ENCODE results near the gene KLHL10. TPM values are rescaled to one million over a fixed set of nuclear protein-coding genes. Genes with fewer than 3 reads are reported as not detected.

Gene KLHL10
- total and polyA plus RNA-seq, 2 of the 13 experiments (the other 11 are each of a cell fraction or from before 2014, with no cell fraction given) = 0.04 to 0.08 TPM

DNA sequence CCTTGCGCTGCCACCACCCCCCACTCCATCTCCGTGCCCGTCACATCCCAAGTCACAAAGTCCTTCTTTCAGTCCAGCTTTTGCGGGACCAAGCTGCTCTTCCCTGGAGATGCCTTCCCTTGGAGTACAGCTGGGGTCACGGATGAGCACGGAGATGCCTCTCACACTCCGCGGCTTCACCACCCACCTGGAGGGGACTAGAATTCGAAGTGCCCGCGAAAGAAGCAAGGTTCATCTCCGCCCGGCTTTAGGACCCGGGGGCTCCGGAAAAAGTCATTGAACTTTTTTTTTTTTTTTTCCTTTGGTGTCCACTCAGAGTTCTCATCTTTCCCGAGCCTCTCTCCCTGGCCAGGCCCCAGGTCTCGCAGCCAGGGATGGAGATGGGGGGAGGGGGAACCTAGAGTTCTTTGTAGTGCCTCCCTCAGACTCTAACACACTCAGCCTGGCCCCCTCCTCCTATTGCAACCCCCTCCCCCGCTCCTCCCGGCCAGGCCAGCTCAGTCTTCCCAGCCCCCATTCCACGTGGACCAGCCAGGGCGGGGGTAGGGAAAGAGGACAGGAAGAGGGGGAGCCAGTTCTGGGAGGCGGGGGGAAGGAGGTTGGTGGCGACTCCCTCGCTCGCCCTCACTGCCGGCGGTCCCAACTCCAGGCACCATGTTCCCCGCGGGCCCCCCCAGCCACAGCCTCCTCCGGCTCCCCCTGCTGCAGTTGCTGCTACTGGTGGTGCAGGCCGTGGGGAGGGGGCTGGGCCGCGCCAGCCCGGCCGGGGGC lies 25.1 kb upstream of the KLHL10 start, which contains the start of gene FKBP10 (continued):
- TF ChIP-seq CAMTA2 (CRISPR knock-in tag; IDR thresholded peaks at IDR 0.05; ENCODE audit: borderline replicate concordance) = 0 out of 2 replicates have a peak, but pooled peaks have one; percentile 40
- TF ChIP-seq ARNTL (CRISPR knock-in tag; IDR thresholded peaks at IDR 0.05) = peak; percentile 89
- no peak for TF ChIP-seq ZBTB40 (IDR thresholded peaks at IDR 0.05)
- TF ChIP-seq ZBTB40 (CRISPR knock-in tag; IDR thresholded peaks at IDR 0.05) = no peak; the same call in 1 of the 2 replicates
- no peak for TF ChIP-seq ZNF569 (CRISPR knock-in tag; IDR thresholded peaks at IDR 0.05; ENCODE audit: borderline replicate concordance)
- no peak for TF ChIP-seq MTF2 (CRISPR knock-in tag; IDR thresholded peaks at IDR 0.05; ENCODE audit: borderline replicate concordance)
- TF ChIP-seq ZBTB21 (CRISPR knock-in tag; IDR thresholded peaks at IDR 0.05) = no peak
- peak; percentile 46; the same call in 1 of the 2 replicates for TF ChIP-seq ZNF160 (CRISPR knock-in tag; IDR thresholded peaks at IDR 0.05)
- no peak for TF ChIP-seq TBP (CRISPR knock-in tag; IDR thresholded peaks at IDR 0.05)
- TF ChIP-seq ZNF558 (CRISPR knock-in tag; IDR thresholded peaks at IDR 0.05; ENCODE audit: borderline replicate concordance) = peak; percentile 21; the same call in 1 of the 2 replicates
- TF ChIP-seq SRSF9 (IDR thresholded peaks at IDR 0.05; ENCODE audit: borderline replicate concordance, insufficient read depth, low read depth, low read length, poor library complexity, severe bottlenecking) = no peak
- TF ChIP-seq ZNF282 (IDR thresholded peaks at IDR 0.05; ENCODE audit: partially characterized antibody) = no peak
- no peak for TF ChIP-seq ZKSCAN1 (IDR thresholded peaks at IDR 0.05; ENCODE audit: low read length)
- TF ChIP-seq ZNF251 (CRISPR knock-in tag; IDR thresholded peaks at IDR 0.05) = no peak
- TF ChIP-seq TAF1 (CRISPR knock-in tag; IDR thresholded peaks at IDR 0.05) = peak; percentile 57; the same call in 1 of the 2 replicates
- TF ChIP-seq ELF1 (CRISPR knock-in tag; IDR thresholded peaks at IDR 0.05) = no peak; the same call in none of the 2 replicates
- no peak for TF ChIP-seq SP1 (IDR thresholded peaks at IDR 0.05)
- no peak for TF ChIP-seq SP1 (CRISPR knock-in tag; IDR thresholded peaks at IDR 0.05)
- no peak for TF ChIP-seq FOXA1 (IDR thresholded peaks at IDR 0.05)
- no peak for TF ChIP-seq FOXA1 (CRISPR knock-in tag; IDR thresholded peaks at IDR 0.05)
- TF ChIP-seq FOXP1 (IDR thresholded peaks at IDR 0.05) = no peak
- TF ChIP-seq FOXP1 (CRISPR knock-in tag; IDR thresholded peaks at IDR 0.05) = no peak; the same call in 1 of the 2 replicates
- TF ChIP-seq ZNF7 (CRISPR knock-in tag; IDR thresholded peaks at IDR 0.05) = no peak
- no peak for TF ChIP-seq ATF1 (CRISPR knock-in tag; IDR thresholded peaks at IDR 0.05)
- no peak for TF ChIP-seq ARID2 (CRISPR knock-in tag; IDR thresholded peaks at IDR 0.05; ENCODE audit: borderline replicate concordance)
- TF ChIP-seq ZNF552 (CRISPR knock-in tag; IDR thresholded peaks at IDR 0.05; ENCODE audit: borderline replicate concordance) = no peak
